ENCODE data around the gene TTLL1.
A peak's percentile ranks its signal among the peaks of the same experiment; 100 is the strongest.

The TTLL1 gene

DNA sequence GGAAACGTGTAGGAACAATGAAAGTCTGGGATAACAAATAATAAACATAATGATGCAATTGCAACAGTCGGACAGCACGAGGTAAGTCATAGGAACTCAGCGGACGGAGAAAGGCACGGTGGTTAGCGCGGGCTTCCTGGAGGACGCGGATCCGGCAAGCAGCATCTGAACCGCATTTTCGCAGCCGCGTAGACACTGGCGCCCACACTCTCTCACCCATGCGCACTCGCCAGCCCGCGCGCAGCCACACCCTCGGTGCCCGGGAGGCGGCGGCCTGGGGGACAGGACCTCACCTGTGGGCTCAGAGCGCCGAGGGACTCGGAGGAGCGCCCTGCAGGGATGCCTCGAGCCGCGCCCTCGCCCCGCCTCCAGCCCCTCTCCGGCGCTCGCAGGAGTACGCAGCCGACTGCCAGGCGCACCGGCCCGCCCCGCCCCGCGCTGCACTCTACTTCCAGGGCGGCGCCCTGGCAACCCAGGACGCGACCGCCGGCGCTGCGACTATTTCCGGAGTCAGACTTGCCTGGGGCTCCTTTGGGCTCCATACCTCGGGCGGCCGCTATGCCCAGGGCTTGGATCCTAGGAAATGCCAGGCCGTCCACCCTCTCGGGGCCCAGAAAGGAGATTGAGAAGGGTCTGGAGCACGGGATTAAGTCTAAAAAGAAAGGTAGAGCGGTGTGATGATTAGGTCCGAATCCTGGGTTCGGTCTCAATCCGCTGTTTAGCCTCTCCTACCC, at the start of gene TTLL1:
TTLL1 (minus strand) TSS at position 408 of the 734 bp plus-strand sequence. CDS start 13,805 bp downstream, outside the sequence.
- peak; percentile 50 to 55 for DNase-seq (ENCODE audit: low read depth in 2 of 2)

DNA sequence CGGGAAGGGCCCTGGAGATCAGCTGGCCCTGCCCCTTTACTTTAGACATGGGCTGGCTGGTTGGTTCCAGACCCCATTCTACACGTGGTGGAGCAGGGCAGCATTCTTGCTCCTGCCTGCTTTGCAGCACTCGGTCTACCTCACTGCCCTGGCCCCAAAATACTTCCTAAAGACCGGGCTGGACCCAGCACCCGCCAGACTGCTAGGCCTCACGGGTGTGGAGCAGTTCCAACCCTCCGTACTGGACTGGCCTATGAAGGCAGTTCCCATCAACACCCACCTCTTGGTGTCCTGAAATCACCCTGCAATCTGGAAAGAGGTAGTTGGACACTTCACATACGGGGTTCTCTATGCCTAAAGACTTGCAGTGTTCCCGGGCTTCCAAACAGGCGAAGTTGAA, 47.6 kb upstream of the TTLL1 start:
- no peak for DNase-seq (ENCODE audit: low read depth in 2 of 2)

DNA sequence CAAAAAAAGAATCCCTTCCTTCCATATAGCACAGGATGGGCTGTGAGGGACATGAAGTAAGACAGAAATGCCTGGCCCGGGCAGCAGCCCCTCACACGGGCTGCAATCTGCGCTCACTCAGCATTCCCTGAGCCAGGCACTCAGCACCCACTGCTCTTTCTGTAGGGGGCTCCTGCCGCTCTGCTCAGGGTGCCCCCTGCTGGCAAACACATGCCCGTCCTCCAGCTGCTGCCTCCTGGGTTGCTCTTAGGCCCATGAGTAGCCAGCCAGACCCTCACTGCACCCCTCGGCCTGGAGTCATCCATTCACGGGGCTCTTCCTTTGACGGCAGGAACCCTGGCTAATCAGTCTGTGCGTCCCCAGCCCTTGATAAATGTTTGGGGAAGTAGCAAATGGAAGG, 47.1 kb upstream of the TTLL1 start:
- DNase-seq (ENCODE audit: low read depth in 2 of 2): no peak

DNA sequence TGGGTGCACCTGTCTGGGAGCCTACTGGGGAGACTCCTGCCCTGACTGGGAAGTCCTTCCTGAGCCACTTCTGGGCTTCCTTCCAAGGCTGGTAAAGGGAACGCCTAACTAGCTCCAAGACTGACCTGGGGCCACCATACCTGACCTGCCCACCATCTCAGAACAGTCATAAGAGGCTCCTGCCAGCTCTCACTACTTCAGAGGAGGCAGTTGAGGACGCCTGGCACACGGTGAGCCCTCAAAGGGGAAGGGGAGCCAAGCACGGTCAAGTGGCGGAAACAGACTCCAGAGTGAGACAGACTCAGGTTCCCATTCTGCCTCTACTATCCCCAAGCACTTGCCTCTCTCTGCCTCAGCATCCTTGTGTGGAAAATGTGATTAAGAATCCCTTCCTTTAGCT, 46.4 kb upstream of the TTLL1 start:
- no peak for DNase-seq (ENCODE audit: low read depth in 2 of 2)

- no peak for DNase-seq (ENCODE audit: low read depth in 2 of 2)
These were observed 45.4 kb upstream of the TTLL1 start for GRCh38 chr22:43134553-43134952.

DNA sequence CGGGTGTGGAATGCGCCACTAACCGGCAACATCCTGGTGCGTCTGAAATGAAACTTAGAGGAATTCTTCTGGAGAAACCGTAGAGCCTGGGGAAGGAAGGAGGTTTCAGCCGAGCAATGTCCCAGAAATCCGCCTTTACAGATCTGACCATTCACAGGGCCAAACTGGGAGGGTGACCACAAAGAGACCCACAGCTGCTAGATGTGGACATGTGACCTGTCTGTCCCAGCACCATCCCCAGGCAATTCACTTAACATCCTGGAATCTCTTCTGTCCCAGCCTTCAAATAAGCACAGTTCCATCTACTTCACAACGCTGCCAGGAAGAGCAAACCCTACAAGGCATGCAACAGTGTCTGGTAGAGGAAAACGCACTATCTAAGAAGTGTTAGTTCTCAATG, 44.2 kb upstream of the TTLL1 start:
- no peak for DNase-seq (ENCODE audit: low read depth in 2 of 2)

GRCh38 chr22:43131773-43132501, 42.7 kb upstream of the TTLL1 start:
- no peak for DNase-seq (ENCODE audit: low read depth in 2 of 2)

DNA sequence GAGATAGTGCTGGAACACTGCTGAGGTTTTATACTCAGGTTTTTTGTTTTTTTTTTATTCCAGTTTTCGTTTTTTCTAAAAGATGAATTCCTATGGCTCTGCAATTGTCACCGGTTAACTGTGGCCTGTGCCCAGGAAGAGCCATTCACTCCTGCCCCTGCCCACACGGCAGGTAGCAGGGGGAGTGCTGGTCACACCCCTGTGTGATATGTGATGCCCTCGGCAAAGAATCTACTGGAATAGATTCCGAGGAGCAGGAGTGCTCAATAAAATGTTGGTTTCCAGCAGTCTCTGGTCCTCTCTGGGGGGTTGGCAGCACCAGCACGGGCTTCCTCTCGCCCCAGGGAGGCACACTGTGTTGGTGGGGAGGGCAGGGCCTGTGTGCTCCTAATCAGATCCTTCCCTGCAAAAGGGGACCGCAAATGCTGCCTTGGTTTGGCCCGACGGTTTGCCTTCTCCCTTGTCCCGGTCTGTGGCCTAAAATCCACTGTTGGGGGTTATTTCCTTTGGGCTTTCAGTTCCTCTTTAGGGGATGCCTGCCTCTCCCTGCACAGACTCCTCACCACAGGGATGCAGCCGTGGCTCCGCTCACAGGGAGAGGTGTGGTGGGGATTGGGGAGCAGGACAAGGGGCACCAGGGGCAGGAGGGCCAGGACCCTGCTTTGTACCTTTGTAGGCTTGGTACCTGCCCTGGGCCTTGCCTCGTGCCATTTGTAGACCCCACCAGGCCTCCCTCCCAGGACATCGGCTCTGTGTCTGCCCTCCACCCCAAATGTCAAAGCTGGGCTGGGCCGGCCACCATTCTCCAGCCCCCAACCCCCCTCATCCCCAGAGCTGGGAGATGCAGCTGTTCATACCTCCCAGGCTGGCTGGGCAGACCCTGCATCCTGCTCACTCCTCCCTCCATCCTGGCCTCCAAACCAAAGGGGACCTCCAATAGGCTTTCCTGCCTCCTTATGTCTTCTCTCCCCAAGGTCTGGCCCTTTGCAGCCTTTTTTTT, 40.5 kb upstream of the TTLL1 start:
- DNase-seq (ENCODE audit: low read depth in 2 of 2): no peak

- DNase-seq (ENCODE audit: low read depth in 2 of 2): no peak
These were observed 39.8 kb upstream of the TTLL1 start for GRCh38 chr22:43128928-43129424.

DNA sequence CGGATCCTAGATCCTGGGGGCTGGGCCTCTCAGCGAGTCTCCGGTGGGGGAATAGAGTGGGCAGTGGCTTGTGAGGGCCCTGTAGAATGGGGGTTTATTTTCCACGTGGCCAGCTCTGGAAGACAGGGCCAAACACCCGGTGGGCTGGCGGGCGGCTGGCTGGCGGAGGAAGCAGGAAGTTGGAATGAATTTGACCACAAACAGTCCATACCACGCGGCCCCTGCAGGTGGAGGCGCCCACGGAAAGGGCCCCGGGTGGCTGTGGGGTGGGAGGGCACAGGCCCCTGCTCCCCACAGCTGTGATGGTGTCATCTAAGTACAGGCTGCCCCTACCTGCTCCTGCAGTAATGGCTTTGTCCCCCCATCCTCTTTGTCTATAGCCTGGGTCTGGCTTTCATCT, 38.9 kb upstream of the TTLL1 start:
- no peak for DNase-seq (ENCODE audit: low read depth in 2 of 2)

DNA sequence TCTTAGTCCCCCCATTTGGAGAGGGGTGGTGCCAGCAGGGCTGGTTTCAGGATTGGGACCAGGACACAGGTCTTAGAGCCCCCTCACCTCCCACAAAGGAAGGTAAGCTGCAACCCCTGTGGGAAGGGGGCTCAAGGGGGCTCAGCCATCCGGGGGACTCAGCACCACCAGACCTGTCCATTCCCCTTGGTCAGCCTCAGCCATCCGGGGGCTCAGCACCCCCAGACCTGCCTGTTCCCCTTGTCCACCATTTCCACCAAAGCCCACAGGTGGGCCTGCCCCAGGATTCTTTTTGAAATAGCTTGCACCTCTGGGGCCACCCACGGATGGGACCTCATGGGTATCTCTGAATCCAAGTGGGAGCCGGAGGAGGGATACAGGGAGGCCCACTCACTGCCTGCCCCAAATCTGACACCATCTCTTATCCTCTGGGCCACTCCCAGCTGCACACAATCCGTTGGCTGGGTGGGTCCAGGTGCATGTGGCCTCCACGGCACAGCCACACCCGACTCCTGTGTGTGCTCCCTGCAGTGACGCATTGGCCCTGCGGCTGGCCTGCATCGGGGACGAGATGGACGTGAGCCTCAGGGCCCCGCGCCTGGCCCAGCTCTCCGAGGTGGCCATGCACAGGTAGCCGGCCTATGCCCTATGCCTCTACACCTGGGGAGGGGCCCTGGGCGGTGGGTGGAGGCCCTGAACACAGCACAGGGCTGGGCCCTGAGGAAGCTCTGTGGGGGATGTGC, 38.1 kb upstream of the TTLL1 start:
- DNase-seq (ENCODE audit: low read depth in 2 of 2): no peak

DNA sequence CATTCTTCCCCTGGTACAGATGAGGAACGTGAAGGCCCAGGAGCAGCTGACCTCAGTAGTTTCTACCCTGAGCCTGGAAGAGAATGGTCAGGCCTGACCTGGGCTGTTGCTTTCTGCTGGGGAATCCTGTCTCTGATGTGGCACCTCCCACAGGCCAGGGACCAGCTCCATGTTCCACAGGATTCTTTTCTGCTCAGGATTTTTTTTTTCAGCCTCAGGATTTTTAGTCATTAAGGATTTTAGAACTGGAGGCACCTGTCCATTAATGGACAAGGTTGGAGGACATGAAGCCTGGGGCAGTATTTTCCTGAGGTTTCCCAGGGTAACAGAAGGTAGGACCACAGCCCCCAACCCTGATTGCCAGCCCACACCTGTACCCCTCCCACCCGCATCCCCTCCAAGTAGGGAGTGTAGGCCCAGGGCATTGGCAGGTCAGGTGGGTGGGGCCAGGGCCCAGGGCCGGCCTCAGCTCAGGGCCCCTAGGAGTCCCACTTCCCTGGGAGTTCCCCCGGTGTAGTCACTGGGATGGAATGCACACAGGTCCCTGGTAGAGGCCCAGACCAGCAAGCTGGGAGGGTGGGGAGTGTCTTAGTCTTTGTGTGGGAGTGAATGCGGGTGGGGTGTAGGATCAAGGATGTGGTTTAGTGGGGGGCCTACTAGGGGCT, 37.4 kb upstream of the TTLL1 start:
- peak; percentile 29 to 31 for DNase-seq (ENCODE audit: low read depth in 2 of 2)

GRCh38 chr22:43118953-43119458, 29.8 kb upstream of the TTLL1 start:
- no peak for DNase-seq (ENCODE audit: low read depth in 2 of 2)

DNA sequence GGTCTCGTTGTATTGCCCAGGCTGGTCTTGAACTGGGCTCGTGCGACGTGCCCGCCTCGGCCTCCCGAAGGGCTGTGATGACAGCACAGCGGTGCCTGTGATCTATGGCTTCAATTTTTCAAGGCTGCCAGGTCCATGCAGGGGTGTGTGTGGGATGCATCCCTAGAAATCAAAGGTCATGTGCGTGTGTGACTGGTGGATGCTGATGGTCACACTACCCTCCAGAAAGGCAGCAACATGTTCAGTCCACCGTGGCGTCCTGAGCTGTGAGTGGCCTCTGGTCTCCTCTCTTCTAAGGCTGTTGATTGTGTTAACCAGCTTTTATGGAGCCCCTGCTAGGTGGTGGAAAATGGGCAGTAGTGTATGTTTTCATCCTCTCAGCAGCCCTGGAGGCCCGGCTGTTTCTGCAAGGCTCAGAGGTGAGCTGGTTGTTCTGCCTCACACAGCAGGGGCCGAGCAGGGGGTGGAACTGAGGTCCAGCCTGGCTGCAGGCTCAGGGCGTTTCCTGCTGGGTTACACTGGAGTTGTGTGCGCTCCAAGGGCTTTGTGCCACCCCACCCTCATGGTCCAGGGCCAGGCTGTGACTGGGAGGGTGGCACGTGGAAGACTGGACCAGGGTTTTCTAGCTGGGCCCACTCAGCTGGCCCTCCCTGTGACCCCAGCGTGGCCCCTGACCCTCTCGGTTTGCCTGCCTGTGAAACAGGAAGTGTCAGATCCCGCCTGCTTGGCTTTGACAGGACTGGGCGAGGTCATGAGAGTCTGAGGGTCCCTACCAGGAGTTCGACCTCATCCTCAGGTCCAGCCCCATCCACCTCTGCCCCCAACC, 29.0 kb upstream of the TTLL1 start:
- DNase-seq (ENCODE audit: low read depth in 2 of 2): no peak

- no peak for DNase-seq (ENCODE audit: low read depth in 2 of 2)
These were observed 27.7 kb upstream of the TTLL1 start for GRCh38 chr22:43116932-43117331.

DNA sequence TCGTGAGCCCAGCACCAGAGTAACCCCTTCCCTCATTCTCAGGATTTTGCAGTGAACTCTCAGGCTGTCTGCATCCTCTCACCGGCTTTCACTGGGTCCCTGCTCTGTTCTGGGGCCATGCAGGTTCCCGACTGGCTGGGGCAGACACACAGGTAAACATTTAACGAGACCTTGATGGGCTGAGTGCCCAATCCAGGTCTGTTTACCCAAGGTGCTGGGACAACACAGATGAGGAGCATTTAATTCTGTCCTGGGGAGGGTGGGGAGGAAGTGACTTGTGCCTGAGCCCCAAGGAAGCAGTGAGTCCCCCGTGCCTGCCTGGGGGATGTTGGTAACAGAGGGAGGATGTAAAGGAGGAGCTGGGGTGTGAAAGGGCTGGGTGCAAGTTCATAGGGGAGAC, 25.8 kb upstream of the TTLL1 start:
- DNase-seq (ENCODE audit: low read depth in 2 of 2): no peak

DNA sequence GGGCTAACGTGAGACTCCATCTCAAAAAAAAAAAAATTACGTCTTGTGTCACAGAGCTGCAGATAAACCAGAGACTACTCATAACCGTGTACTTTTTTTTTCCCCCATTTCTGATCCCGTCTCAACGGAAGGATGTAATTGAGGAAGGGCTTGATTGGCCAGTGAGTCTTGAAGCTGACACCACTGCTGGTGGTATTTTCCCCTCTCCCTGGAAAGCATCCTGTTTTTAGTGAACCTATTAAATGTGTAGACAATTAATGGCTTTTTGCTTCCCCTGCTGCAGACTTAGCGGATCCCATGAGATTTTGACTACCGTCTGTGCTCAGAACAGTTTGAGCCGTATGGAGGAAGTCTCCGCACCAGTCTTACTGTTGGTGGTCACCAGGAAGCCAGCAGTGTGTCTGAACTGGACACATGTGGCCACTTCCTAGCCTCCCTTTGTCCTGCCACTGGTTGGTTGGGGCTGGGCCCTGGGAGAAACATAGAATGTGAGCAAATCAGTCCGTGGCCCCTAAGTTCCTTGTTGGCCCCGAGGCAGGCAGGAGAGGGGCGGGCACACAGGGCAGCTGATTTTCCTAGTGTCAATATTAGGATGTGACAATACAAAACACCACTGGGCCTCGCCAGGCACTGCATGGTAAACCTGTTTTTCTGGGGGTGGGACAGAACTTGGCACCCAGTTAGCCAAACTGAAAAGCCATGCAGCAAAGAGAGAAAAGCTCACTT, 24.5 kb upstream of the TTLL1 start:
- no peak for DNase-seq (ENCODE audit: low read depth in 2 of 2)

DNA sequence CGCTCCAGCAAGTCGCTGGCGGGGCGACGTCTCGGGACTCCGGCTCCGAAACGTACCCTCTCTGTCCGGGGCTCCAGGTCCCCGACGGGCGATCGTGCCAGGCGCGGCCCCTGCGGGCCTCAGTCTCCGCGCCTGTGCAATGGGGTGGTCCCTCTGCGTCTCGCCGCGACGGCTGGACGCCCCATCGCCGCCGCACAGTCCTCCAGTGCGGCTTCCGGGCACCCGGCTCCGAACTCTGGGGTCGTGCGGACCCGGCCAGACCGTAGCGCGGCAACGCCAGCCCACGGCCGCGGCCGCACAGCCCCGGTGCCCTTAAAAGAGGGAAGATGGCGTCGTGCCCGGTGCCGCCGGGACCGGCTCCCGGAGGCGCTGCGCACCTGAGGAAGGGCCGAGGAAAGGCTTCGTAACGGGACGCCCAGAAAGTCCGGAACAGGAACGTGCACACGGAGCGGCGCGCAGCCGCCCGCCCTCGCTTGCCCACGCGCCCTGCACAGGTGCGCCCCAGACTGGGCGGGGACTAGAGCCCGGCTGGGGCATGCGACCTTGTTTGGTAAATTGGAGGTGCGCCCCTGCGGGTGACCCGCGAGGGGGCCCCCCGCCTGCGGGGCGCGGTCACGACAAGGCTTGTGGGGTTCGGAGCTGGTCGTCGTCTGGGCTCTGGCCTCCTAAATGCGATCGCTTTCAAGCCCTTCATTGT, 21.9 kb upstream of the TTLL1 start:
- no peak for DNase-seq (ENCODE audit: low read depth in 2 of 2)
